T47D (cell line): ENCODE data around the gene MINK1.

Experiments used
- DNase-seq, 2 experiments: peaks; one replicate each; pipeline versions ENCODE4 v3.0.0 to v3.0.0-alpha.2; 2011 to 2012; ENCODE audit warnings: low read depth in 1 of 2, low spot score in 1 of 2
- JUND ChIP-seq: IDR thresholded peaks from 2 replicates; pipeline ENCODE4 v1.6.1; 2012; ENCODE audit warnings: low read depth
- in situ Hi-C: cut with HindIII; loops from 2 replicates; pipeline ENCODE4 v1.10.0; 2016; ENCODE audit warnings: low sequenced_read_pairs, low pct_unique_long_range_greater_than_20kb

MINK1 gene

DNA sequence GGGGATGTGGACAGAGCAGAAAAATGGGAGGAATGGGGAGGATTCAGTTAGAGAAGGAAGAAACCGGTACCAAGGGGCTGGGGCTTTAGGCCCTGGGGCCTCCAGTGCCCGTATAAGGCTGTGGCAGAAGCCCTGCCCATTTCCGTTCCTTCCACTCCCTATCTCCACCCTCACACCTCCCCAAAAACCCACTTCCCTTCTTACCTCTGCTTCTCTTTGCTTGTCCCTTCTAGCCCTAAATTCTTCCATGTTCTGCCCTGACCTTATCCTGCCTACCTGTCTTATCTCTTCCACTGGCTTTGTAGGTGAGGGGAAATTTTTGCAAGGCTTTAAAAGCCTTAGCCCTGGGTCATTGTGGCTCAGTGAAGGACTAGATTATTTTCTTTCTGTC, 111.0 kb downstream of the MINK1 start:
- in situ Hi-C loops: no loop called here
- TF ChIP-seq JUND: no peak
- no peak for DNase-seq

DNA sequence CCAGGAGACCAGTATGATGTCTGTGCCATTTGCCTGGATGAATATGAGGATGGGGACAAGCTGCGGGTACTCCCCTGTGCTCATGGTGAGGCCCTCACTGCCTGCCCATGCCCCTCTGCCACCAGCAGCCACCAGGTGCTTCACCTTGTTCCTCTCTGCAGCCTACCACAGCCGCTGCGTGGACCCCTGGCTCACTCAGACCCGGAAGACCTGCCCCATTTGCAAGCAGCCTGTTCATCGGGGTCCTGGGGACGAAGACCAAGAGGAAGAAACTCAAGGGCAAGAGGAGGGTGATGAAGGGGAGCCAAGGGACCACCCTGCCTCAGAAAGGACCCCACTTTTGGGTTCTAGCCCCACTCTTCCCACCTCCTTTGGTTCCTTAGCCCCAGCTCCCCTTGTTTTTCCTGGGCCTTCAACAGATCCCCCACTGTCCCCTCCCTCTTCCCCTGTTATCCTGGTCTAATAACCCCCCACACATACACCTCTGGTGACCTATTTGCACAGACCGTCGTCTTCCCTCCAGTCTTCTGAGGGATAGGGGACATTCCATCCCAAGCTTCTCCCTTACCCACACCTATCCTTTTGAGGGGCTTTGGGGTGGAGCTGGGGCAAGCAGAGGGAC, 111.5 kb downstream of the MINK1 start:
- no peak for TF ChIP-seq JUND
- DNase-seq: no peak
- in situ Hi-C loops: no loop called here

DNA sequence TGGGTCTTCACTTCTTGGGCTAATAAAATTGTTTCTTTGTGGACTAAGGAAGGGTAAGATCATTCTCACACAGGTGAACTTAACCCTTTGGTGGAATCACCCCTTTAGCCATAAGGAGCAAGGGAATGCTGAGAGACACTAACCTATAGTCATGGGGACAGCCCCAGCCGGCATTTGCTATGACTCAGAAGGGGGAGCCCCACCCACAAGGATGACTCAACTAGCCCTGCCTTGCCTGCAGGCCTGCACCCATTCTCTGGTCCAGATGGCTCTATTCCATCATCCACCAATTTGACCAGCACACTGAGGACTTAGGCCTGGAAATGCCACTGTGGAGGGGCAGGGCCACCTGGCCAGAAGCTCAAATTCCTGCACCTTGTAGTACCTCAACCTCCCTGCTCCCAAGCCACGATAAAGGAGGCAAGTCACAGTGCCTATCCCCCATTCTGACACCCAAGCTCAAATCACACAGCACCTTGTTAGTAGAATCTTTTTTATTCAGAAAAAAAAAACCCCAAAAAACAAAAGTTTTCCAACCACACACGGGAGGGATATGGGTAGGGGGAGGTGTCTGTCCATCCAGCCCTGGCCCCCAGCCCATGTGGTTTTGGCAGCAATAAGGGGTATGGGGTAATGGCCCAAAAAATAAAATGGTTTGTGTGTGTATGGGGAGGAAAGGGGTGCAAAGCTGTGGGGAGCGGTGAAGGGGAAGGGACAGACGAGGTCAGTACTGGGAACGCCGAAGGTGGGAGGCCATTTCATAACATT, 112.2 kb downstream of the MINK1 start:
- peak; percentile 45; the same call in 1 of the 2 replicates for TF ChIP-seq JUND
- DNase-seq: peak in 1 of 2 experiments; percentile 78
- in situ Hi-C loops: no loop called here

DNA sequence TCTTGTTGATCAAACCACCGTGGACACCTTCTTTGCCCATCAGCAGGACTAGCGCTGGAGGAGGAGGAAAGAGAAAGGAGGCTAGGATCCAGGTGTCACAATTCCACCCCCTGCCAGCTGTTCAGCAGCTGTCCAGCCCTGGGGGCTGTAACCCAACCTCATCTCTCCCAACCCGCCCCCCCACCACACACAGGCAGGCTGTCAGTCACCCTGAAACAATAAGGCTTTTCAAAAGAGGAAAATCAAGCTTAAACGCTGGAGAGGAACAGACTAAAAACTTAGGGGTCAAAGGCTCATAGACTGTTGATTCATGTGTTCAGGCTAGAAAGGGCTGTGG, 112.8 kb downstream of the MINK1 start:
- no peak for TF ChIP-seq JUND
- in situ Hi-C loops: no loop called here
- DNase-seq: no peak

DNA sequence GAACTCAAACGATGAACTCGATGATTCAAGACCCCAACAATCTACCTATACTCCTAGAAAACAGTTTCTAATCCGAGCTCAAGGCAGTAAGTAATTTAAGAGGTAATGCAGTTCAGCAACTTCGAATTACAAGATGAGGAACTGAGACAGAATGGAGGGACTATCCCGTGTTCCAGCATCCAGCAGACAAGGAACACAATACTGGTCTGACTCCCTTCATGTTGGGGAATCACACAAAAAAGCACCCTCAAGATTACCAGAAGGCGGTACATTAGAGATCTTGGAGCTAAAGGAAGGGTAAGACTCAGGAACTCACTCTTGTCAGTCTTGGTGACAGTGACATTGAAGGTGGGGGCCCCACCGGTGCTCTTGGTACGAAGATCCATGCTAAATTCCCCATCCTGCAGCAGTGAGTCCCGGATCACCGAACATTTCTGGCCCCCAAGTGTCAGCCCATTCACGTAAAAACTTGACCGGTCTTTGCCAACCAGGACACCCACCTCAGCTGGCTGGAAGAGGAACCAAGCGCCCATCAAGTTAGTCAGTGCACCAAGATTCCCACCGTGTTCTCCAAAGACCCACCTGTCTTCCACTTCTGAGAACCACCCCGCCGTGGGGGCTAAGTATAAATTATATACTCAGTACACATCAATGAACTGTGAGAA, 113.3 kb downstream of the MINK1 start:
- no peak for TF ChIP-seq JUND
- in situ Hi-C loops: no loop called here
- no peak for DNase-seq

DNA sequence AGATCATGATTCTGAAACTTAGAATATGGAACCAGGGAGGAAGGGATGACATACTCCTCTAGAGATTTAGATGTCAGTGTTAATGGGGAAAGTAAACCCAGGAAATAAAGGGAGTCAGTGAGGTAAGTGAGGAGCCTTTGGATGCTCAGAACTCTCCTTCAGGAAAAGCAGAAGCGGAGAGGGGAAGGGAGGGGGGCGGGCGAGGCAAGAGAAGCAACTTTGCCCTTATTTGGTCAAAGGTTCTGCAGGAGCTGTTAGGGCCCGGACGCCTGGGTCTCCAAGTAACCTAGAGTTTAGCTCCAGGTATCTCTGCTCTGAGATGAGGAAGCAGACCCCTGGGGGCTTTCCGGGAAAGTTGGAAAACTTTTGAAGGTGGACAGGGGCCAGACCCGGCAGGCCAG, 113.9 kb downstream of the MINK1 start:
- no peak for TF ChIP-seq JUND
- in situ Hi-C loops: no loop called here
- no peak for DNase-seq
